Measurements from ENCODE around the gene KRTAP10-6.
"Not testable (repeated sequence)": the region's sequence is repeated elsewhere in the genome, so short reads cannot be mapped to it uniquely, and the experiment has no call there.

The KRTAP10-6 gene

GRCh38 chr21:44592446-44593311, at the start of gene KRTAP10-6:
KRTAP10-6 (minus strand) TSS chr21:44592505; CDS start chr21:44592484, 21 bp downstream.
- no peak for DNase-seq

- DNase-seq: no peak
Measured at GRCh38 chr21:44640761-44641160, 48.5 kb upstream of the KRTAP10-6 start.

- DNase-seq: no peak
Measured at GRCh38 chr21:44639331-44639655, 47.0 kb upstream of the KRTAP10-6 start.

GRCh38 chr21:44638506-44639330, 46.4 kb upstream of the KRTAP10-6 start:
- not testable (repeated sequence) for DNase-seq

- not testable (repeated sequence) for DNase-seq
Measured at GRCh38 chr21:44637851-44638348, 45.6 kb upstream of the KRTAP10-6 start.

GRCh38 chr21:44637018-44637850, 44.9 kb upstream of the KRTAP10-6 start, which contains the start of gene KRTAP10-10:
KRTAP10-10 (plus strand) TSS chr21:44637356; CDS start chr21:44637418, 62 bp downstream.
- DNase-seq: no peak

GRCh38 chr21:44636209-44637017, 44.1 kb upstream of the KRTAP10-6 start:
- no peak for DNase-seq

- no peak for DNase-seq
Measured at GRCh38 chr21:44632067-44632466, 39.8 kb upstream of the KRTAP10-6 start.

GRCh38 chr21:44630440-44630839, 38.1 kb upstream of the KRTAP10-6 start:
- DNase-seq: no peak

GRCh38 chr21:44628707-44629391, 36.5 kb upstream of the KRTAP10-6 start:
- no peak for DNase-seq

GRCh38 chr21:44627831-44628233, 35.5 kb upstream of the KRTAP10-6 start:
- not testable (repeated sequence) for DNase-seq

- not testable (repeated sequence) for DNase-seq
Measured at GRCh38 chr21:44627181-44627822, 35.0 kb upstream of the KRTAP10-6 start.

GRCh38 chr21:44626673-44627143, 34.4 kb upstream of the KRTAP10-6 start, which contains the start of gene KRTAP10-9:
KRTAP10-9 (plus strand) TSS chr21:44627093; CDS start chr21:44627172, 79 bp downstream.
- DNase-seq: no peak

GRCh38 chr21:44626262-44626661, 34.0 kb upstream of the KRTAP10-6 start:
- no peak for DNase-seq

GRCh38 chr21:44625756-44626155, 33.5 kb upstream of the KRTAP10-6 start:
- no peak for DNase-seq

- no peak for DNase-seq
Measured at GRCh38 chr21:44623575-44623974, 31.3 kb upstream of the KRTAP10-6 start.

GRCh38 chr21:44619886-44620285, 27.6 kb upstream of the KRTAP10-6 start:
- no peak for DNase-seq

GRCh38 chr21:44618909-44619308, 26.6 kb upstream of the KRTAP10-6 start:
- peak; percentile 49 for DNase-seq

GRCh38 chr21:44618504-44618903, 26.2 kb upstream of the KRTAP10-6 start:
- DNase-seq: peak; percentile 25

GRCh38 chr21:44617071-44617501, 24.8 kb upstream of the KRTAP10-6 start:
- no peak for DNase-seq
